ENCODE results near the gene BMP7. TPM values are rescaled to one million over a fixed set of nuclear protein-coding genes. Genes with fewer than 3 reads are reported as not detected.
A peak's percentile ranks its signal among the peaks of the same experiment; 100 is the strongest.

BMP7 gene
- total and polyA plus RNA-seq, 9 of the 15 experiments (the other 6 are each of a cell fraction or from before 2014, with no cell fraction given), result 0.18 TPM; not detected in 8

GRCh38 chr20:57190536-57191264, 75.7 kb downstream of the BMP7 start:
- POLR2A ChIA-PET, result interaction anchor here (0.6 kb wide), 1 partner anchor 21 kb away, joined by 3 read pairs; no protein-coding TSS in a partner anchor
- H3K4me3 ChIP-seq, result no peak overlapping the region
- in situ Hi-C loops (cut with MboI) (no loop called here), intact Hi-C loops (cut with micrococcal nuclease) (no loop called here)
- H3K9ac ChIP-seq (ENCODE audit: insufficient read depth in 1 of 2, low read depth in 2 of 2, low read length in 2 of 2), result no peak overlapping the region
- H3K4me1 ChIP-seq (replicated peaks in 1 of 2; ENCODE audit: control insufficient read depth in 2 of 2, insufficient read depth in 2 of 2, low read length in 2 of 2), result no peaks in the 10 kb centered on the region
- DNase-seq (ENCODE audit: extremely low read depth in 1 of 4, low spot score in 3 of 4), result no peak
- no peaks in the 10 kb centered on the region for H3K9me3 ChIP-seq (replicated peaks; ENCODE audit: control insufficient read depth, insufficient read depth, low read depth, low read length)
- peaks cover 33 to 68% of the 10 kb centered on the region in 2 experiments; a peak in 4 of 5 replicates for H3K27me3 ChIP-seq (ENCODE audit: control insufficient read depth in 2 of 2, insufficient read depth in 2 of 2, low read length in 2 of 2)
- no peaks in the 10 kb centered on the region for H3K36me3 ChIP-seq (ENCODE audit: control insufficient read depth, insufficient read depth, low read length)
- H3K27ac ChIP-seq (ENCODE audit: extremely low read depth, low read depth, low read length), result no peak overlapping the region
- no TSS peak for BruUV-seq (replicated peaks)
- no peak overlapping the region for H3K4me2 ChIP-seq (ENCODE audit: insufficient read depth, low read length)
- ATAC-seq, result no peak
- CTCF ChIA-PET (ENCODE audit: low intra/inter-chr PET ratio), result no interaction called here
- WGBS (ENCODE audit: insufficient coverage, low coverage, missing lambda C conversion rate), result 1% methylated on average over 10 of the region's 17 CpGs
- peaks cover 7% of the 10 kb centered on the region; the same call in 1 of the 2 replicates for H4K20me1 ChIP-seq (replicated peaks; ENCODE audit: control insufficient read depth, insufficient read depth, low read length)
- no peaks in the 10 kb centered on the region for H3K79me2 ChIP-seq (ENCODE audit: control insufficient read depth, insufficient read depth, low read length)
- H3K9me1 ChIP-seq (ENCODE audit: control insufficient read depth, insufficient read depth, low read length), result peaks cover 2% of the 10 kb centered on the region
- no peak overlapping the region for H2AFZ ChIP-seq (ENCODE audit: low read depth, low read length)
- no peak for FAIRE-seq
- TF ChIP-seq PATZ1 (CRISPR knock-in tag; IDR thresholded peaks at IDR 0.05; ENCODE audit: borderline replicate concordance) (no peak), ATF3 (IDR thresholded peaks at IDR 0.05) (0 out of 2 replicates have a peak, but pooled peaks have one; percentile 23), ATF3 (CRISPR knock-in tag; conservative IDR thresholded peaks at IDR 0.05) (no peak), FOSL1 (tag; conservative IDR thresholded peaks at IDR 0.05) (peak; percentile 20; the same call in 1 of the 2 replicates), ZBTB40 (IDR thresholded peaks at IDR 0.05) (no peak), ZBTB40 (CRISPR knock-in tag; IDR thresholded peaks at IDR 0.05) (no peak)

All from K562 (cell line).